ENCODE results near the gene MAGIX. TPM values are rescaled to one million over a fixed set of nuclear protein-coding genes. Genes with fewer than 3 reads are reported as not detected.

The MAGIX gene
- total RNA-seq, 2 donors from 2014 or later, result 16.0 to 16.6 TPM

GRCh38 chrX:49188468-49189076, 26.0 kb downstream of the MAGIX start:
- Histone ChIP-seq H3K4me1 (replicated peaks) (no peaks in the 10 kb centered on the region), H3K4me3 (no peak overlapping the region), H3K36me3 (no peaks in the 10 kb centered on the region), H3K27me3 (replicated peaks; ENCODE audit: insufficient read depth) (no peaks in the 10 kb centered on the region), H3K27ac (no peak overlapping the region), H3K9me3 (no peaks in the 10 kb centered on the region)
- intact Hi-C loops (cut with DNase I), result no loop called here
- 61% methylated on average over 8 of the region's 8 CpGs for WGBS
- TF ChIP-seq CTCF (IDR thresholded peaks at IDR 0.05), result no peak
- TF ChIP-seq POLR2A (IDR thresholded peaks at IDR 0.05), result no peak
- TF ChIP-seq POLR2AphosphoS5 (IDR thresholded peaks at IDR 0.05), result no peak
- no peak for DNase-seq (ENCODE audit: low spot score)

GRCh38 chrX:49189606-49190005, 27.0 kb downstream of the MAGIX start:
- DNase-seq (ENCODE audit: low spot score), result no peak
- no peak for TF ChIP-seq POLR2AphosphoS5 (IDR thresholded peaks at IDR 0.05)
- no peak for TF ChIP-seq CTCF (IDR thresholded peaks at IDR 0.05)
- TF ChIP-seq POLR2A (IDR thresholded peaks at IDR 0.05), result no peak
- Histone ChIP-seq H3K27ac (no peak overlapping the region), H3K36me3 (no peaks in the 10 kb centered on the region), H3K27me3 (replicated peaks; ENCODE audit: insufficient read depth) (no peaks in the 10 kb centered on the region), H3K4me1 (replicated peaks) (no peaks in the 10 kb centered on the region), H3K4me3 (no peak overlapping the region), H3K9me3 (no peaks in the 10 kb centered on the region)
- WGBS, result 78% methylated on average over 6 of the region's 6 CpGs
- intact Hi-C loops (cut with DNase I), result loop anchor here (10.0 kb wide), 1 partner anchor 75 kb away; the partner anchor contains the start of genes FOXP3 and PPP1R3F

- peak; percentile 94 for DNase-seq (ENCODE audit: low spot score)
- intact Hi-C loops (cut with DNase I), result loop anchor here (10.0 kb wide), 1 partner anchor 74 kb away; the partner anchor contains the start of genes FOXP3 and PPP1R3F
- Histone ChIP-seq H3K36me3 (no peaks in the 10 kb centered on the region), H3K4me1 (replicated peaks) (no peaks in the 10 kb centered on the region), H3K27me3 (replicated peaks; ENCODE audit: insufficient read depth) (no peaks in the 10 kb centered on the region), H3K4me3 (peak overlapping the region; percentile 54 to 56), H3K27ac (peak overlapping the region; percentile 77 to 88), H3K9me3 (no peaks in the 10 kb centered on the region)
- TF ChIP-seq POLR2A (IDR thresholded peaks at IDR 0.05) (peak; percentile 80), CTCF (IDR thresholded peaks at IDR 0.05) (peak in 1 of 4 experiments; percentile 25), POLR2AphosphoS5 (IDR thresholded peaks at IDR 0.05) (peak; percentile 85)
- under 1% methylated on average over 27 of the region's 32 CpGs for WGBS
Observed at GRCh38 chrX:49190821-49191573, 28.4 kb downstream of the MAGIX start.

GRCh38 chrX:49191574-49192011, 29.0 kb downstream of the MAGIX start:
- no peak for DNase-seq (ENCODE audit: low spot score)
- peak overlapping the region; percentile 77 to 88 for H3K27ac ChIP-seq
- H3K4me1 ChIP-seq (replicated peaks), result no peaks in the 10 kb centered on the region
- no peaks in the 10 kb centered on the region for H3K36me3 ChIP-seq
- H3K27me3 ChIP-seq (replicated peaks; ENCODE audit: insufficient read depth), result no peaks in the 10 kb centered on the region
- WGBS, result 2% methylated on average over 15 of the region's 34 CpGs
- TF ChIP-seq CTCF (IDR thresholded peaks at IDR 0.05) (peak in 1 of 4 experiments; percentile 0), POLR2AphosphoS5 (IDR thresholded peaks at IDR 0.05) (no peak), POLR2A (IDR thresholded peaks at IDR 0.05) (no peak)
- peak overlapping the region; percentile 54 to 56 for H3K4me3 ChIP-seq
- intact Hi-C loops (cut with DNase I), result loop anchor here (10.0 kb wide), 1 partner anchor 73 kb away; the partner anchor contains the start of genes FOXP3 and PPP1R3F
- H3K9me3 ChIP-seq, result no peaks in the 10 kb centered on the region

Measured in prostate gland (tissue), 2 donors.